Renal cortex interstitium (tissue), 11 donors: ENCODE results near the gene MARS1. TPM values are rescaled to one million over a fixed set of nuclear protein-coding genes. Genes with fewer than 3 reads are reported as not detected.

Experiments
- DNase-seq, 11 donors: peaks; one replicate each; pipeline ENCODE4 v3.0.0-alpha.2; 2013; ENCODE audit warnings: low read depth in 9 of 11, low spot score in 4 of 11; ENCODE audit errors: extremely low read depth in 1 of 11
- polyA plus RNA-seq, 3 donors: library from polyadenylated mRNA; unstranded; fragments of 120-200 nt; gene quantifications; one replicate each; pipeline ENCODE4 v1.2.1, GENCODE V29; 2013; ENCODE audit not compliant: insufficient read length in 3 of 3

Gene MARS1
- polyA plus RNA-seq, 3 donors = 113 to 145 (median 114) TPM

DNA sequence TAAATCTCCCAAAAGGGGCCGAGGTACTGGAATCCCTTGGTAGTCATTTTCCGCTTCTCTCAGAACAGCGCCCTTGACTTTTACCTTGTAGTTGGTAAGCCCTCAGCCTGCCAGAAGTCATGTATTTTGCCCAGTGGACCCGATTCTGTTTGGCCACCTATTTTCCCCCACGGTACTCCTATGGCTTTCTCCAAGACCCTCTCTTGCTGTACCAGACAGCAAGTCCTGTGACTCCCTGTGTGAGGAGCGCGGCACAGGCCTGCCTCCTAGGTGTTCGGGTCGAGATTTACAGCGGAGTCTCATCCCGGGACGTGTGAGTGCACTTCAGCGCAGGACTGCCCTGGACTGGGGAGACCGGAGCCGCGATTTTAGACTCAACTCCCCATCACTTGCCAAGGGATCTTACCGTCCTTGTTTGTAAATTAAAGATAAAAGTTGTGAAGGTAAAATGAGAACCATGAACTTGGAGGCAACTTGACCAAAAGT is 33.7 kb downstream of the MARS1 start:
- DNase-seq = peak in 6 of 11 donors; percentile 28 to 49 (median 36)

DNA sequence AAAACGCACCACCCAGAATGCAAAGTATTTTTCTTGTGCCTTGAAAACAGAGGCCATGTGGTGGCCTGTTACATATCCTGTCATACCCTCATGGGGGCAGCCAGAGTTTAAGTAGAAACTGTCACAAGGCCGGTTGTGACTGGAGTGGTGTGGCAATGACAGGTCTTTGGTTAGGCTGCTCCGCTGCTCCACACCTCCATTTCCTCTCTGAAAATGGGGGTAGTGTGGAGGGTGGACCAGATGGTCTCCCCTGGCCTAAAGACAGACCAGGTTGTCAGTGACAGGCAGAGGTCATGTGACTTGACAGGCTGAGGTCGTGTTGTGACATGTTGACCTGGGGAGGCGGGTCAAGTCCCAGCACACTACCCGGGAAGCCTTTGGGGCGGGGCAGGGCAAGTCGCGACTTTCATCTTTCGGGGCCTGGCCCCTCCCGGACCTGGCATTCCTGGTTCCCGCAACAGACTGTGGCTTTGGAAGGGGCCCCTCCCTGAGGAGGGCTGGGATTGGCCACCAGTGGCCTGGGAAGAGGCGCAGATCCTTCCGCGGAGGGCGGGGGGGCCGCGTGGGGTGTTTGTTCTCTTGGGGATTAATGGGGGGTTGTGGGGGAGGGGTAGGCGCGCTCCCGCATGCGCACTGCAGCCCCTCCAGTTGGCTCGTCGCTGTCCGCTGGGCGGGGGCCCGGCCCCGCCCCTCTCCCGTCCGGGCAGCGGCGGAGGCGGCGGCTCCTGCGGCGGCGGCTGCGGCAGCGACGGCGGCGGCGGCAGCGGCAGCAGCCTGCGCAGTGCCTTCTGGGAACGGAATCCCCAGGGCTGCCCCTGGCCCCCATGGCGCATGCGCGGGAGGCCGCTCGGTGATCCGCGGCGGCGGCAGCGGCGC is 34.4 kb downstream of the MARS1 start, which contains the start of gene MBD6:
TSS of gene MBD6 (plus strand) at position 814 of the 876 bp plus-strand sequence. CDS start 1,480 bp downstream, outside the sequence.
- peak; percentile 73 to 88 (median 84) for DNase-seq

DNA sequence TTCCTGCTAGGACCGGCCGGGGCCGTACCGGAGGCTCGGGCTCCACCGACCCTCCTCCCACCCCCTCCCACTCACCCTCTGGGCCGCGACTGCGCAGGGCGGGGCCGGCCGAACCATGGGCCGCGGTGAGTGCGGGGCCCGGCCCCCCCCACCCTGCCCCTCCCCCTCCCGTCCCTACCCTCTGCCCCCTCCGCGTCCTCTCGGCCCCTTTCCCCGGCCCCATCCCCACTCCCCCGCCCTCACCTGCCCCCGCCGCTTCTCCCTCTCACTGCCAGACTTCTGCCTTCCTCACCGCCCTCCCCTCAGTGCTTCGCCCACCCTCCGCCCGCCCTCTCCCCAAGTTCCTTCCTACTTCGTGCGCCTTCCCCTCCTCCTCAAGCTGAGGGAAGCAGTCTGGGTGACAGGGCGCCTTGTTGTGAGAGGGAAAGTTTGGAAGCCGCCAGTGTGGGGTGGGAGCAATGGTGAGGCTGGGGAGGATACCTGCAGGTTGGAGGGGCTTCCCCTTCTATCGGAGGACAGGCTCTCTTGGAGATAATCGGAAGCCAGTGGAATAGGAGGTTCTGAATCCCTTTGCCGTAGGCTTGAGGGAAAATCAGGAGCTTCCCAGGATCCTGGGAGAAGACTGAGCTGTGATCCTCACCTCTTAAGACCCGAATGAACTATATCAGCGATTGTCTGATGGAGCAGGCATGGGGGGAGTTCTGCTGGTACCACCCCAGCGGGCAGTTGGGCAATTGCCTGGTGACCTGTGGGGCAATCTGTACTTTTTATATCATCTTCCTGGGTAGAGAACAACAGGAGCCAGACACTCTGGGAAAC is 35.2 kb downstream of the MARS1 start:
- DNase-seq = peak; percentile 53 to 79 (median 68)

DNA sequence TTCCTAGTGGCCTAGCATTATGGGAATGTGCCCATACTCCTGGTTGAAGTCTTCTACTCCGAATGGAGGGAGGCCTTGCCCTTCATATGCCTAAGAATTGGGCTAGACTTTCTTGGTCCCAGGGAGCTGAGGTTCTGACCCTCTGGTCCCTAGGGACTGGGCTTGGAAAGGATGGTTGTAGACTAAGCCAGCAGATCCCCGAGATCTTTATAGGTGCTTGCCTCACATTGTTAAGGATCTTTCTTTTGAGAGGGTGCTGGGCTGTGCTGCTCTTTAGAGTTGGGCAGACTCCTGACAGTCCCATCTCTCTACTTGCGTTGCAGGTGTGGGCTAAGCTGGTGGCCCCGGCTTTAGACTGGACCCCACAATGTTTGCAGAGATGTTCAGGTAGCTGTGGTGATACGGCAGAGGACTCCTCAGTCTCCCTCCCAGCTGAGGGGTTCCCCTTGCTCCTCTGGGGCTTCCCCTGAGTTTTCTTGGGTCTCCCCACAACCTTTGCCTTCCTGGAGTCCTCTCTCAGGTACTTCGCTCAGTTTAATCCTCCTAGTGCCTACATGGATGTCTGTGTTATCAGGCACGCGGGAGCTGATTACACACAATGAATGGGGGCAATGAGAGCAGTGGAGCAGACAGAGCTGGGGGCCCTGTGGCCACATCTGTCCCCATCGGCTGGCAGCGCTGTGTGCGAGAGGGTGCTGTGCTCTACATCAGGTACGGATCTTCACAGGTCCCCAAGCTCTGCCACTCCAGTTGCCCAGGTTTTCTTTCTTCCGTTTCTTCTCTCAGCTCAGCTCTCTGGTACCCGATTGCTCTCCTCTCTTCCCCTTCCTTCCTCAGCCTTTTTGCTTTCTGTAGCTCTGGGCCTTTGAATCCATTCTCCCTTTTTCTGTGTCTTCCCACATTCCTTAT is 36.1 kb downstream of the MARS1 start:
- no peak for DNase-seq

DNA sequence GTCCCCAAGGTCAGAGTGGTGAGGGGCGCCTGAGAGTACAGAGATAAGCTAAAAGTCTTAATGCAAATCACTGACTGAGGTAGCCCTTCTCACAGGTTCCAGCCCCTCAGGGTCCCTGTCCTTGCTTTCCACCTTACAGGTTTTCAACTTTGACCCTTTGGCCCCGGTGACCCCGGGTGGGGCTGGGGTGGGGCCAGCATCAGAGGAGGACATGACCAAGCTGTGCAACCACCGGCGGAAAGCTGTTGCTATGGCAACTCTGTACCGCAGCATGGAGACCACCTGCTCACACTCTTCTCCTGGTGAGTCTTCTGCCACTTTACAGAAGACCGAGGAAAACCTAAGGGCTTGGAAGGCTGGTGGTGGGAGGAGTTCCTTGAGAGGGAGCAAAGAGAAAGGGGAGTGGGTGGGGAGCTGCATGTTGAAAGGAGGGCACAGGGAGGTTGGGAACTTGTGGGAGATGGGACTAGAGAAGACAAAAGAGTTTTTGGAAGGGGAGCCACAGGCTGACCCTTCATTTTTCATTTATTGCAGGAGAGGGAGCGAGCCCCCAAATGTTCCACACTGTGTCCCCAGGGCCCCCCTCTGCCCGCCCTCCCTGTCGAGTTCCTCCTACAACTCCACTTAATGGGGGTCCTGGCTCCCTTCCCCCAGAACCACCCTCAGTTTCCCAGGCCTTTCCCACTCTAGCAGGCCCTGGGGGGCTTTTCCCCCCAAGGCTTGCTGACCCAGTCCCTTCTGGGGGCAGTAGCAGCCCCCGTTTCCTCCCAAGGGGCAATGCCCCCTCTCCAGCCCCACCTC is 37.1 kb downstream of the MARS1 start:
- no peak for DNase-seq

DNA sequence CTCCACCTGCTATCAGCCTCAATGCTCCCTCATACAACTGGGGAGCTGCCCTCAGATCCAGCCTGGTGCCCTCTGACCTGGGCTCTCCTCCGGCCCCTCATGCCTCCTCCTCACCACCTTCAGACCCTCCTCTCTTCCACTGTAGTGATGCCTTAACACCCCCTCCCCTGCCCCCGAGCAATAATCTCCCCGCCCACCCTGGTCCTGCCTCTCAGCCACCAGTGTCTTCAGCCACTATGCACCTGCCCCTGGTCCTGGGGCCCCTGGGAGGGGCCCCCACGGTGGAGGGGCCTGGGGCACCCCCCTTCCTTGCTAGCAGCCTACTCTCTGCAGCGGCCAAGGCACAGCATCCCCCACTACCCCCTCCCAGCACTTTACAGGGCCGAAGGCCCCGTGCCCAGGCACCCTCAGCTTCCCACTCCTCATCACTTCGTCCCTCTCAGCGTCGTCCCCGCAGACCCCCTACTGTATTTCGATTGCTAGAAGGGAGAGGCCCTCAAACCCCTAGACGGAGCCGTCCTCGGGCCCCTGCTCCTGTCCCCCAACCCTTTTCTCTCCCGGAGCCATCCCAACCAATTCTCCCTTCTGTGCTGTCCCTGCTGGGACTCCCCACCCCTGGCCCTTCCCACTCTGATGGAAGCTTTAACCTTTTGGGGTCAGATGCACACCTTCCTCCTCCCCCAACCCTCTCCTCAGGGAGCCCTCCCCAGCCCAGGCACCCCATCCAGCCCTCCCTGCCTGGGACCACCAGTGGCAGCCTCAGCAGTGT is 37.9 kb downstream of the MARS1 start:
- DNase-seq = no peak

DNA sequence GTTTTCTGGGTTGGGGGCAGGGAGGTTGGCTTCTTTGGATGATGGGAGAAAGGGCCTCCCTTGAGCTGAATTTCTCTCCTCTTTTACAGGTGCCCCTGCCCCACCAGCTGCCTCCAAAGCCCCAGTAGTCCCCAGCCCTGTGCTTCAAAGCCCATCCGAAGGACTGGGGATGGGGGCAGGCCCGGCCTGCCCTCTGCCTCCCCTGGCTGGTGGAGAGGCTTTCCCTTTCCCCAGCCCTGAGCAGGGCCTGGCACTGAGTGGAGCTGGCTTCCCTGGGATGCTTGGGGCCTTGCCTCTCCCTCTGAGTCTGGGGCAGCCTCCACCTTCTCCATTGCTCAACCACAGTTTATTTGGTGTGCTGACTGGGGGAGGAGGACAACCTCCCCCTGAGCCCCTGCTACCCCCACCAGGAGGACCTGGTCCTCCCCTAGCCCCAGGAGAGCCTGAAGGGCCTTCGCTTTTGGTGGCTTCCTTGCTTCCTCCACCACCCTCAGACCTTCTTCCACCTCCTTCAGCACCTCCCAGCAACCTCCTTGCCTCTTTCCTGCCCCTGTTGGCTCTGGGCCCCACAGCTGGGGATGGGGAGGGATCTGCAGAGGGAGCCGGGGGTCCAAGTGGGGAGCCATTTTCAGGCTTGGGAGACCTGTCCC is 38.7 kb downstream of the MARS1 start:
- no peak for DNase-seq

DNA sequence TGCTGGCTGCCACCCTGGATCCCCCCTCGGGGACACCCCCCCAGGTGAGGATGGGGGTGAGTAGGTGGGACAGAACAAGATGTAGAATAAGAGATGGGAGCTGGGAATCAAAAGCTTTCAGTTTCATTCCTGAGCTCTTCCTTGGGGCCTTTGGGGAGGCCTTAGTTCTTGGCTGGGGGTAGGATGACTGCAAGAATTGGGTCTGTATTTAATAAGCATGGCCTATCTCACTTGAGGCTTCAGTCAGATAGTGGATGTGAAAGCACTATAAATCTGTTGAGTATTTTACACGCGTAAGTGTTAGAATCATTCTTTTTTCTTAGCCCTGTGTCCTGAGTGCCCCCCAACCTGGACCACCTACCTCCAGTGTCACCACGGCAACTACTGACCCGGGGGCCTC is 39.3 kb downstream of the MARS1 start:
- DNase-seq = no peak

DNA sequence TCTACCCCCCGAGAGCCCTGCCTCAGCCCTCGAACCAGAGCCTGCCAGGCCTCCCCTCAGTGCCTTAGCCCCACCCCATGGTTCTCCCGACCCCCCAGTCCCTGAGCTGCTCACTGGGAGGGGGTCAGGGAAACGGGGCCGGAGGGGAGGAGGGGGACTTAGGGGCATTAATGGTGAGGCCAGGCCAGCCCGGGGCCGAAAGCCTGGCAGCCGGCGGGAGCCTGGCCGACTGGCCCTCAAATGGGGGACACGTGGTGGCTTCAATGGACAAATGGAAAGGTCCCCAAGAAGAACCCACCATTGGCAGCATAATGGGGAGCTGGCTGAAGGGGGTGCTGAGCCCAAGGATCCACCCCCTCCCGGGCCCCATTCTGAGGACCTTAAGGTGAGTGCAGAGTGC is 40.3 kb downstream of the MARS1 start:
- no peak for DNase-seq

DNA sequence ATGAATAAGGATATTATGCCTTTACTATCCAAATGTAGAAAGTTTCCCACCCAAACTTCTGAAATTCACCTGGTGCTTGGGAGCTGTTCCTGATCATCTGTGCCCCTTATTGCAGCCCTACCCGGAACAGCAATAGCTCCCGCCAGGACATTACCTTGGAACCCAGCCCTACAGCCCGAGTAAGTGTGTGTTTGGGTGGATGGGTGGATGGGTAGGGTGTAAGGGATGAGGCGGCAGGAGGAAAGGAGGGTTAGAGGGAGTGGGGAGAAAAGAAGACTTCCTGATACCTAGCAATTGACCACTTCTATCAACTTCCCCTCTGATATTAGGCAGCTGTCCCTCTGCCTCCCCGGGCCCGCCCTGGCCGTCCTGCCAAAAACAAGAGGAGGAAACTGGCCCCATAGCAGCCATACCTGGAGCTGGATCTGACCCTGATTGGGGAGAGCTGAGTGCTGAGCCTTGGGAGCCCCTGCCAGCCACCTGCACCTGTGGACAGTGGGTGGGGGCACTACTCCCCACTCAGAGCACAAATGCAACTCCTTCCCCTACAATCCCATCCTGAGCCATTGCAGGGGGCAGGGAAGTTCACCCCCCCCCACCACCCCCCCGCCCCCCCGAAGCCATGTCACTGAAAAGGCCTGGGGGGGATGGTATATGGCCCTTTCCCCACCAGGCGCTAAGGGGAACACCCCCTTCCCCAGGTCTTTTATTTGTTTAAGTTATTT is 41.1 kb downstream of the MARS1 start:
- DNase-seq = no peak

DNA sequence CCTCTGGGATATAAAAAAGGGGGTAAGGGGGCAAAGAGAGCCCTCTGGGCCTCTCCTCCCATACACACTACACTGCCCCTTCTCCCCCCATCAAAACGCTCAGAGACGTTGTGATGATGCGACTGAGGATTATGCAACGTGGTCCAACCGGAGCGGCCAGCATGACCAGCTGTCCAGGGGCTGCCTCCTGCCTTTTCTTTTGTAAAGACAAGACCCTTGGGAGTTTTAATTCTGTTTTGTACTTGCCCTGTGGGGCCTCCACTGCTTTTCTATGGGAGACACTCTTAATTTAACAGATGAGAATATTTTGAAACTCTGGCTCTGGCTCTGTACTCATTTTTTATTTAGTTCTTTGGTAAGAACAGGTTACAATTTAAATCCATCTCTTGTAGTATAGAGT is 42.0 kb downstream of the MARS1 start:
- no peak for DNase-seq

DNA sequence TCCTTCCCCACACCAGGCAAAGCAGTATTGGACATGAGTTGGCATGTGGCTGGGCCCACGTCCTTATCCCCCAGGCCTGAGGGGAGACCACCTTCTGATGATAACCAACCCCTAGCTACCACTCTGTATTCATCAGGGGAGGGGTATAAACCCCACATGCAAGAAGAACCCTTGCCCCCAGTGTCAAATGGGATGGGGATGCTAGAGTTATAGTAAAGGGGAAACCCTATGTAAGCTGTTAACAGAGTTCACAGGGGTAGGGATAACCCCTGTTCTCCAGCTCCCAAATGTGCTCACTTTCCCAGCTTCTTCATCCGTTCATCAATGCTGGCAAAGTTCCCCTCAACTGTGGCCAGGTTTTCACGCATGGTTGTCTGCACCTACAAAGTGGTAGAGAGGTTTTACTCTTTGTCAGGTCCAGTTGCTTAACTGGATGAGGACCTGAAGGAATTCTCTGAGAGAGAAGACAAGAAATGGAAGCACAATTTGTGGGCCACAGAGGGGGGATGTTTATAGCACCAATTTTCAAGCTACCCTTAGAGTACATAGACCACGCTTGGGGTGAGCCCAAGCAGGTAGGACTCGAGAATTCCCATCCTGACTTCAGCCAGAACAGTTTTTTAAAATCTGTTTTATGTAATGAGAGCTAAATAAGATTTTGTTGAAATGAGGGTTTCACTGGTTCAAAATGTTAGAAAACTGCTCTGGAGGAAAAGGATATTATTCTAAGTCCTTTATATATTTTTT is 42.7 kb downstream of the MARS1 start:
- no peak for DNase-seq

DNA sequence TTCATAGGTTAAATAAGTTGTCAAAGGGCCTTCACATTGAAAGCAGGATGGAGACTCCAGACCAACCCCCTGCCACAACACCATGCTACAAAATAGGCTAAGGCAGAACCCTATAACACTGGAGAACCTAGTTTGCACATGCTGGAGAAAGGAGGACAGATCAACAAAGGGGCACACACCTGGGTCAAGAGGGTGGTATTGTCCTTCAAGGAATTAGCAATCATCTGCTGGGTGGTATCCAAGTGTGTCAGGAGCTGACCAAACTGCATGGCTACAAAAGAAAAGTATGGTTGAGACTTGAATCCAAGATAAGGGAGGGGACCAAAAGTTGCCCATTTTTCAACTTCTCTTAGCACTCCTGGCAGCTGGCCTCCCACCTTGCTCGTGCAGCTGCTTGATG is 44.0 kb downstream of the MARS1 start:
- no peak for DNase-seq

DNA sequence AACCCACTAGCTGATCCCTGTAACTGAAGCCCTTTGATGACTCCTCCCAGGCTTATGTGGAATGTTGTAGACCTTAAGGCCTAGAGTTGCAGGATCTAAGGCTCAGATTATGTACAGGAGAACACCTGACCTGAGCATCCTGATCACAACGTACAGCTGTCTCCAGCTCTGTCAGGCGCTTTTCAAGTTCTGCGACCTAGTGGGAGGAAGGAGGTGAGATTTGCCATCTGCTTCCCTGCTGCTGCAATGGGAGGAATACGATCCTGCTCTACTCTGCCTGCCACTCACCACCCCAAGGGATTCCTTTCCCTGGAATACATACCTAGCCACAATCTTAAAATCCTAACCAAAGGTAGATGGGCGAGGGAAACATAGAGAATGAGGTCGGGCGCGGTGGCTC is 45.2 kb downstream of the MARS1 start:
- DNase-seq = no peak

DNA sequence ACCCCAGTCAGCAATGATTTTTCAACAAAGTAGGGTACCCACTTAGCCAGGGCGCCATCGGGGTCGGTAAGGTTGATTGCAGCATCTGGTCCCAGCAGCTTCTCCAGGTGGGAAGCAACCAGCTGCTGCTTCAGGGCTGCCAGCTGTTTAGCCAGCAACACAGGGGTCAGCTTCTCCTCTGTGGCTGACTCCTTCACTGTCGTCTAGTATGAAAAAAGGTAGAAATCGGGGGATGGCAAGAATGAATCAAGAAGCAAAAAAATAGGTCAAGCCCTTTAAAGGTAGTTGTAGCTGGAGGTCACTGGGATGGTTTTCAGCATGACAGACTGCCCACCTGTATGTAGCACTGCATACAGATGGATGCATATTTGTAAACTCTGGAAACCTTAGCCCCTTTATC is 46.4 kb downstream of the MARS1 start:
- no peak for DNase-seq
